HuH-7 (cell line): ENCODE measurements around the gene TAS1R1.
"Not testable (repeated sequence)": the region's sequence is repeated elsewhere in the genome, so short reads cannot be mapped to it uniquely, and the experiment has no call there.

ENCODE experiments used
- DNase-seq: peaks from one replicate; pipeline ENCODE4 v3.0.0; 2011; ENCODE audit warnings: low spot score

The TAS1R1 gene

GRCh38 chr1:6588893-6589520, 33.9 kb downstream of the TAS1R1 start:
- no peak for DNase-seq

- no peak for DNase-seq
Observed at GRCh38 chr1:6590046-6590445, 34.9 kb downstream of the TAS1R1 start.

GRCh38 chr1:6591222-6591621, 36.1 kb downstream of the TAS1R1 start:
- no peak for DNase-seq

- no peak for DNase-seq
Observed at GRCh38 chr1:6591644-6592043, 36.5 kb downstream of the TAS1R1 start.

- no peak for DNase-seq
Observed at GRCh38 chr1:6592441-6592840, 37.3 kb downstream of the TAS1R1 start.

- no peak for DNase-seq
Observed at GRCh38 chr1:6592865-6593593, 37.9 kb downstream of the TAS1R1 start.

GRCh38 chr1:6593810-6594209, 38.7 kb downstream of the TAS1R1 start:
- no peak for DNase-seq

GRCh38 chr1:6594977-6595740, 40.1 kb downstream of the TAS1R1 start:
- no peak for DNase-seq

- DNase-seq, result no peak
Observed at GRCh38 chr1:6596351-6596750, 41.2 kb downstream of the TAS1R1 start.

- no peak for DNase-seq
Observed at GRCh38 chr1:6596886-6597776, 42.0 kb downstream of the TAS1R1 start.

- DNase-seq, result no peak
Observed at GRCh38 chr1:6597777-6598131, 42.6 kb downstream of the TAS1R1 start.

GRCh38 chr1:6599141-6599975, 44.3 kb downstream of the TAS1R1 start:
- DNase-seq, result no peak

GRCh38 chr1:6599991-6600390, 44.9 kb downstream of the TAS1R1 start:
- not testable (repeated sequence) for DNase-seq

GRCh38 chr1:6600410-6601048, 45.4 kb downstream of the TAS1R1 start:
- DNase-seq, result no peak

- DNase-seq, result peak; percentile 65
Observed at GRCh38 chr1:6601049-6601922, 46.2 kb downstream of the TAS1R1 start.

- DNase-seq, result peak; percentile 49
Observed at GRCh38 chr1:6601923-6602668, 47.0 kb downstream of the TAS1R1 start.

GRCh38 chr1:6602669-6603237, 47.6 kb downstream of the TAS1R1 start, which contains the start of gene KLHL21:
KLHL21 (minus strand) TSS chr1:6602869; CDS start chr1:6602817, 52 bp downstream.
- DNase-seq, result peak; percentile 87

- DNase-seq, result peak; percentile 32
Observed at GRCh38 chr1:6603238-6603914, 48.3 kb downstream of the TAS1R1 start.
